Glutamatergic neuron (in vitro differentiated cells): ENCODE results near the gene CDC14A. TPM values are rescaled to one million over a fixed set of nuclear protein-coding genes. Genes with fewer than 3 reads are reported as not detected.

Experiments
- DNase-seq: peaks from one replicate; pipeline ENCODE4 v3.0.0; 2022
- H3K27ac Mint-ChIP-seq: one replicate; pipeline ENCODE4 v1.8.0; 2020; ENCODE audit warnings: mild to moderate bottlenecking, mixed read lengths, inconsistent platforms; ENCODE audit not compliant: unreplicated experiment
- H3K27me3 Mint-ChIP-seq: one replicate; pipeline ENCODE4 v1.8.0; 2020; ENCODE audit warnings: mild to moderate bottlenecking, moderate library complexity, mixed read lengths, inconsistent platforms; ENCODE audit not compliant: unreplicated experiment
- H3K36me3 Mint-ChIP-seq: one replicate; pipeline ENCODE4 v1.8.0; 2020; ENCODE audit warnings: mild to moderate bottlenecking, mixed read lengths, inconsistent platforms; ENCODE audit not compliant: unreplicated experiment
- H3K4me1 Mint-ChIP-seq: one replicate; pipeline ENCODE4 v1.8.0; 2020; ENCODE audit warnings: mild to moderate bottlenecking, low read depth, mixed read lengths, inconsistent platforms; ENCODE audit not compliant: unreplicated experiment
- H3K4me3 Mint-ChIP-seq: one replicate; pipeline ENCODE4 v1.8.0; 2020; ENCODE audit warnings: mild to moderate bottlenecking, mixed read lengths, inconsistent platforms; ENCODE audit not compliant: unreplicated experiment
- H3K9me3 Mint-ChIP-seq: one replicate; pipeline ENCODE4 v1.8.0; 2020; ENCODE audit warnings: mild to moderate bottlenecking, moderate library complexity, mixed read lengths, inconsistent platforms; ENCODE audit not compliant: unreplicated experiment
- total RNA-seq: library from RNA; stranded (reverse); fragmentation: NEBNext Ultra II Directional; extraction: Animal tissue kit (Norgen Biotek cat#: 25700); gene quantifications from one replicate; pipeline ENCODE4 v1.2.1, GENCODE V29; 2021; ENCODE audit not compliant: unreplicated experiment
- TF ChIP-seq, protein P1 (sequence below): fragments of 200-600 bp; sonication (generic); IDR thresholded peaks from one replicate; pipeline ENCODE4 v1.5.0; 2021; ENCODE audit not compliant: partially characterized antibody, unreplicated experiment

Gene CDC14A
- total RNA-seq, 1 donor from 2014 or later = 9.2 TPM

DNA sequence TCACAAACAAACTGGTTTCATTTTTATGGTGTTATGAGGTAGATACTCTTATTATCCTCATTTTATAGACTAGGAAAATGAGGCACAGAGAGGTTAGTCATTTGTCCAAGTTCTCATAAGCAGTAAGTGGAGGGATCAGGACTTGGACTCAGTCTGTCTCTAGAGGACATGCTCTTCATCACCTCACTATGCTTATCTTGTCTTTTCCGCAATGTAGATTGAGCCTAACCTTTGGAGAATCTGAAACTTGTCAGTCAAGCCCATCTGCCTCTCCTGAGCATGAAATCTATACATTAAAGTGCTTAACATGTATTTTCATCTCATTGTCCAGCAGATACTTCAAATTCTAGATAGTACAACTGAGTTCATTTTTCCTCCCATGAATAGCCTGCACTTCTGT is 11.8 kb upstream of the CDC14A start:
- H3K27me3 Mint-ChIP-seq = no peaks in the 10 kb centered on the region
- H3K27ac Mint-ChIP-seq = no peak overlapping the region
- H3K4me3 Mint-ChIP-seq = no peak overlapping the region
- no peaks in the 10 kb centered on the region for H3K4me1 Mint-ChIP-seq
- TF ChIP-seq, protein P1, sequence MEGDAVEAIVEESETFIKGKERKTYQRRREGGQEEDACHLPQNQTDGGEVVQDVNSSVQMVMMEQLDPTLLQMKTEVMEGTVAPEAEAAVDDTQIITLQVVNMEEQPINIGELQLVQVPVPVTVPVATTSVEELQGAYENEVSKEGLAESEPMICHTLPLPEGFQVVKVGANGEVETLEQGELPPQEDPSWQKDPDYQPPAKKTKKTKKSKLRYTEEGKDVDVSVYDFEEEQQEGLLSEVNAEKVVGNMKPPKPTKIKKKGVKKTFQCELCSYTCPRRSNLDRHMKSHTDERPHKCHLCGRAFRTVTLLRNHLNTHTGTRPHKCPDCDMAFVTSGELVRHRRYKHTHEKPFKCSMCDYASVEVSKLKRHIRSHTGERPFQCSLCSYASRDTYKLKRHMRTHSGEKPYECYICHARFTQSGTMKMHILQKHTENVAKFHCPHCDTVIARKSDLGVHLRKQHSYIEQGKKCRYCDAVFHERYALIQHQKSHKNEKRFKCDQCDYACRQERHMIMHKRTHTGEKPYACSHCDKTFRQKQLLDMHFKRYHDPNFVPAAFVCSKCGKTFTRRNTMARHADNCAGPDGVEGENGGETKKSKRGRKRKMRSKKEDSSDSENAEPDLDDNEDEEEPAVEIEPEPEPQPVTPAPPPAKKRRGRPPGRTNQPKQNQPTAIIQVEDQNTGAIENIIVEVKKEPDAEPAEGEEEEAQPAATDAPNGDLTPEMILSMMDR = no peak
- H3K36me3 Mint-ChIP-seq = no peaks in the 10 kb centered on the region
- H3K9me3 Mint-ChIP-seq = peaks cover 2% of the 10 kb centered on the region
- DNase-seq = no peak

DNA sequence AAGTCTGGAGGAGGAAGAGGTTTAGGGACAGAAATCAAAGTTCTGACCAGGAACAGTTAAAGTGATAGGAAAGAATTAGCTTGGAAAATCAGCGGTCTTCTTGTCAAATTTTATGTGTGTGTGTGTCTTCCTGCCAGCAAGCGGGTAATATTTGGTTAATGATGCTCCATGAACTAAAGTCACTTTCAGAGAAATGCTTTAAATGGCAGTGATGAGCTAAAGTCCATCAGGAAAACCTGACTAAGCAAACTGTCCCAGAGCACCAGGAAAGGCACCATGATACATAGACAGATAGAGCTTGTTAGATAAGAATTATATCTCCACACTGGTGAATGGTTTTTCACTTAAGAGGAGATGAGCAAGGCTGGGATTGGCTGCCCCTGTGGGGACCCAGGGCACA is 10.0 kb upstream of the CDC14A start:
- no peaks in the 10 kb centered on the region for H3K4me1 Mint-ChIP-seq
- TF ChIP-seq, protein P1 = no peak
- no peak overlapping the region for H3K4me3 Mint-ChIP-seq
- H3K9me3 Mint-ChIP-seq = no peaks in the 10 kb centered on the region
- H3K27ac Mint-ChIP-seq = no peak overlapping the region
- DNase-seq = no peak
- no peaks in the 10 kb centered on the region for H3K27me3 Mint-ChIP-seq
- H3K36me3 Mint-ChIP-seq = no peaks in the 10 kb centered on the region

- Mint-ChIP-seq H3K4me3 (no peak overlapping the region), H3K27me3 (no peaks in the 10 kb centered on the region), H3K27ac (no peak overlapping the region), H3K4me1 (no peaks in the 10 kb centered on the region), H3K36me3 (no peaks in the 10 kb centered on the region), H3K9me3 (no peaks in the 10 kb centered on the region)
- no peak for DNase-seq
- TF ChIP-seq, protein P1 = no peak
Observed at GRCh38 chr1:100343897-100344296, 8.4 kb upstream of the CDC14A start.

DNA sequence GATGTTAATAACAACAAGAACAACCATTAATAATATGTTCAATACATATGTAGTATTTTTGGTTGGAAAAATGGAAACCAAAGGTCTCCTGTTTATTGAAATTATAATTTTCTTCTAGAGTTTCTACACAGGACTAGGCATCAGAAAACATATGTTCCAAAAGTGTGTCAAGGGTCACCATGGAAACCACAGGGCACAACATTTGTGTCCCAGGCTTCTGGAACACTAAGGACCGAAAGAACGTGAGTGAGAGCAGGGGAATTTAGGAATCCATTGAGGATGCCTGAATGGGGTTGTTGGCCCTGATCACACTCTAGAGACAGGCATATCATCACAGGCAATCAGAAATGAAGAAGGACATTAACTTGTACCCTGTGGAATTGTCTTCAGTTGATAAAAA is 7.5 kb upstream of the CDC14A start:
- no peak for DNase-seq
- no peaks in the 10 kb centered on the region for H3K9me3 Mint-ChIP-seq
- TF ChIP-seq, protein P1 = no peak
- H3K4me3 Mint-ChIP-seq = no peak overlapping the region
- no peaks in the 10 kb centered on the region for H3K36me3 Mint-ChIP-seq
- no peaks in the 10 kb centered on the region for H3K4me1 Mint-ChIP-seq
- no peaks in the 10 kb centered on the region for H3K27me3 Mint-ChIP-seq
- no peak overlapping the region for H3K27ac Mint-ChIP-seq

DNA sequence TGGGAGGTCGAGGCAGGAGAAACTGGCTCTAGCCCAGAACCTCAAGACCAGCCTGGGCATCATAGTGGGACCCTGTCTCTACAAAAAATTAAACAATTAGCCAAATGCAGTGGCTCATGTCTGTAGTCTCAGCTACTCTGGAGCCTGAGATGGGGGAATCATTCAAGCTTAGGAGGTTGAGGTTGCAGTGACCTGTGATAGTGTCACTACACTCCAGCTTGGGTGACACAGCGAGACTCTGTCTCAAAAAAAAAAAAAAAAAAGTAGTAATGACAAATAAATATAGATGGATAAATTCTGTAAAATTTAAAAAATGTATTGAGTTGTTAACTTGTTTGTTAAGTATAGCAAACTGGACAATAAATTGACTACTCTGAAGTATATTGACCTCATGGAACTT is 5.9 kb upstream of the CDC14A start:
- Mint-ChIP-seq H3K9me3 (no peaks in the 10 kb centered on the region), H3K27me3 (peaks cover 3% of the 10 kb centered on the region), H3K36me3 (no peaks in the 10 kb centered on the region), H3K4me1 (no peaks in the 10 kb centered on the region), H3K4me3 (no peak overlapping the region), H3K27ac (no peak overlapping the region)
- no peak for DNase-seq
- TF ChIP-seq, protein P1 = no peak
